Breast epithelium (tissue), 3 donors: ENCODE results near the gene SUCLG2.

Experiments
- CTCF ChIP-seq, 3 donors: fragments of 450-650 bp; IDR thresholded peaks; one replicate each; pipeline ENCODE4 v1.5.1; 2016 to 2017; ENCODE audit warnings: antibody characterized with exemption in 3 of 3, mild to moderate bottlenecking in 3 of 3, moderate library complexity in 3 of 3
- POLR2AphosphoS5 ChIP-seq, 3 donors: sonication (generic); formaldehyde crosslinking; IDR thresholded peaks; one replicate each; pipeline ENCODE4 v1.6.1; 2017; ENCODE audit warnings: antibody characterized with exemption in 3 of 3

- TF ChIP-seq POLR2AphosphoS5 (IDR thresholded peaks at IDR 0.05) = no peak
- TF ChIP-seq CTCF (IDR thresholded peaks at IDR 0.05) = no peak
Measured at GRCh38 chr3:67620869-67621268, 33.5 kb downstream of the SUCLG2 start.
